Measurements from ENCODE around the gene ARL3.

GRCh38 chr10:102634686-102635085, 79.5 kb downstream of the ARL3 start:
- TF ChIP-seq CTCF (IDR thresholded peaks at IDR 0.05) (no peak), POLR2A (IDR thresholded peaks at IDR 0.05) (no peak)

Data from Peyer's patch (tissue), 4 donors.